MCF 10A (cell line): Measurements from ENCODE around the gene RCAN2. TPM values are rescaled to one million over a fixed set of nuclear protein-coding genes. Genes with fewer than 3 reads are reported as not detected.

Experiments used
- BruUV-seq: library from RNA; stranded (reverse); fragments of 400-500 nt; replicated peaks from 2 replicates; lab custom pipeline; 2021; lab: Mats Ljungman, UMichigan
- CTCF ChIA-PET: fragments of 300-600 bp; sonication (Branson Sonifier 250); formaldehyde crosslinking; extraction: SDS; loops from one replicate; lab custom pipeline; 2021; ENCODE audit warnings: antibody characterized with exemption, inconsistent platforms; lab: Yijun Ruan, JAX
- POLR2A ChIA-PET: fragments of 300-600, 350-650 bp; sonication (Branson Sonifier 250); formaldehyde crosslinking; extraction: SDS; loops from one replicate; lab custom pipeline; 2020; ENCODE audit warnings: antibody characterized with exemption, inconsistent platforms; lab: Yijun Ruan, JAX
- DNase-seq: peaks from one replicate; pipeline ENCODE4 v3.0.0-alpha.2; 2018; ENCODE audit not compliant: unreplicated experiment
- H3K27ac Mint-ChIP-seq: one replicate; pipeline ENCODE4 v1.8.0; 2022; ENCODE audit warnings: mild to moderate bottlenecking, low read depth, mixed read lengths; ENCODE audit not compliant: unreplicated experiment
- H3K27me3 Mint-ChIP-seq: one replicate; pipeline ENCODE4 v1.8.0; 2022; ENCODE audit warnings: mixed read lengths; ENCODE audit not compliant: insufficient read depth, unreplicated experiment
- H3K36me3 Mint-ChIP-seq: one replicate; pipeline ENCODE4 v1.8.0; 2022; ENCODE audit warnings: mild to moderate bottlenecking, moderate library complexity, mixed read lengths; ENCODE audit not compliant: insufficient read depth, unreplicated experiment
- H3K4me1 Mint-ChIP-seq: one replicate; pipeline ENCODE4 v1.8.0; 2022; ENCODE audit warnings: mixed read lengths; ENCODE audit not compliant: insufficient read depth, unreplicated experiment
- H3K4me3 Mint-ChIP-seq: one replicate; pipeline ENCODE4 v1.8.0; 2022; ENCODE audit warnings: mild to moderate bottlenecking, moderate library complexity, mixed read lengths; ENCODE audit not compliant: unreplicated experiment
- H3K9me3 Mint-ChIP-seq: one replicate; pipeline ENCODE4 v1.8.0; 2022; ENCODE audit warnings: mixed read lengths; ENCODE audit not compliant: unreplicated experiment
- intact Hi-C: fragments of 100-400 bp; cut with micrococcal nuclease; formaldehyde crosslinking; loops from 2 replicates; pipeline ENCODE4 v1.14.1; 2022
- total RNA-seq: library from RNA; stranded (reverse); gene quantifications from 2 replicates; pipeline ENCODE4 v1.2.3, GENCODE V29; 2022
- TF ChIP-seq, protein P1 (sequence below): fragments of 200-600 bp; IDR thresholded peaks from one replicate; pipeline ENCODE4 v1.8.0; 2022; ENCODE audit warnings: antibody characterized with exemption, mild to moderate bottlenecking; ENCODE audit not compliant: unreplicated experiment

RCAN2 gene
- total RNA-seq, 1 experiment from 2014 or later: 0.09 TPM

- Mint-ChIP-seq H3K4me3 (no peak overlapping the region), H3K27me3 (peaks cover 11% of the 10 kb centered on the region), H3K9me3 (no peaks in the 10 kb centered on the region), H3K4me1 (no peaks in the 10 kb centered on the region), H3K27ac (no peak overlapping the region), H3K36me3 (no peaks in the 10 kb centered on the region)
- intact Hi-C loops: no loop called here
- no peak for DNase-seq
- no TSS peak for BruUV-seq
- TF ChIP-seq, protein P1, sequence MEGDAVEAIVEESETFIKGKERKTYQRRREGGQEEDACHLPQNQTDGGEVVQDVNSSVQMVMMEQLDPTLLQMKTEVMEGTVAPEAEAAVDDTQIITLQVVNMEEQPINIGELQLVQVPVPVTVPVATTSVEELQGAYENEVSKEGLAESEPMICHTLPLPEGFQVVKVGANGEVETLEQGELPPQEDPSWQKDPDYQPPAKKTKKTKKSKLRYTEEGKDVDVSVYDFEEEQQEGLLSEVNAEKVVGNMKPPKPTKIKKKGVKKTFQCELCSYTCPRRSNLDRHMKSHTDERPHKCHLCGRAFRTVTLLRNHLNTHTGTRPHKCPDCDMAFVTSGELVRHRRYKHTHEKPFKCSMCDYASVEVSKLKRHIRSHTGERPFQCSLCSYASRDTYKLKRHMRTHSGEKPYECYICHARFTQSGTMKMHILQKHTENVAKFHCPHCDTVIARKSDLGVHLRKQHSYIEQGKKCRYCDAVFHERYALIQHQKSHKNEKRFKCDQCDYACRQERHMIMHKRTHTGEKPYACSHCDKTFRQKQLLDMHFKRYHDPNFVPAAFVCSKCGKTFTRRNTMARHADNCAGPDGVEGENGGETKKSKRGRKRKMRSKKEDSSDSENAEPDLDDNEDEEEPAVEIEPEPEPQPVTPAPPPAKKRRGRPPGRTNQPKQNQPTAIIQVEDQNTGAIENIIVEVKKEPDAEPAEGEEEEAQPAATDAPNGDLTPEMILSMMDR: no peak
- CTCF ChIA-PET: no interaction called here
- POLR2A ChIA-PET: interaction anchor here (0.5 to 0.7 kb wide), 2 partner anchors 8 to 51 kb away, joined by 4 read pairs; no protein-coding TSS in a partner anchor
These were observed 206.8 kb downstream of the RCAN2 start for GRCh38 chr6:46284475-46284874.

DNA sequence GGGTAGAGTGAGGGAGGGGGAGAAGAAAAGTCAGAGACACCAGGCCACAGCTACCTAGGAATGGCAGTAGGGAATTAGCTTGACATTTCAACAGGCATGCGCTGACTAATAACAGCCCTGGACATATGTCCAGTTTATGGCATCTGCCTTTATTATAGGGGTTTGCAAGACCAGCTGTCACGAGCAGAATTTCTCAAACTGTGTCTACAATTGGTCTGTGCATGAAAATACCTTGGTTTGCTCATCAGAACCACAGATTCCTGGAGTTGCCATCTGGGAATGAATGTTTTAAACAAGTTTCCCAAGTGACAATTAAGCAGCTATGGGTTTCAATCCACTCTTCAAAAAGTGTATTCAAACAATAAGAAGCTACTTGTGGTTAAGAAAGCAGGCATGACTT is 210.1 kb downstream of the RCAN2 start:
- H3K4me3 Mint-ChIP-seq: no peak overlapping the region
- CTCF ChIA-PET: no interaction called here

GRCh38 chr6:46279874-46280273 is 211.4 kb downstream of the RCAN2 start:
- Mint-ChIP-seq H3K36me3 (no peaks in the 10 kb centered on the region), H3K4me3 (no peak overlapping the region), H3K9me3 (no peaks in the 10 kb centered on the region), H3K27me3 (peaks cover 26% of the 10 kb centered on the region), H3K4me1 (no peaks in the 10 kb centered on the region), H3K27ac (no peak overlapping the region)
- ChIA-PET CTCF (interaction anchor here (0.7 to 1.1 kb wide), 2 partner anchors 79 to 97 kb away, joined by 3 read pairs; no protein-coding TSS in a partner anchor), POLR2A (no interaction called here)
- no peak for DNase-seq
- TF ChIP-seq, protein P1: no peak
- BruUV-seq: no TSS peak
- intact Hi-C loops: no loop called here

More for the DNA sequence above, 210.1 kb downstream of the RCAN2 start:
- Mint-ChIP-seq H3K27ac (no peak overlapping the region), H3K4me1 (no peaks in the 10 kb centered on the region), H3K27me3 (peaks cover 26% of the 10 kb centered on the region), H3K36me3 (no peaks in the 10 kb centered on the region), H3K9me3 (no peaks in the 10 kb centered on the region)
- no peak for DNase-seq
- POLR2A ChIA-PET: no interaction called here
- BruUV-seq: no TSS peak
- intact Hi-C loops: no loop called here
- TF ChIP-seq, protein P1: no peak

GRCh38 chr6:46276576-46277142 is 214.6 kb downstream of the RCAN2 start:
- POLR2A ChIA-PET: interaction anchor here (1.2 kb wide), 1 partner anchor 8 kb away, joined by 4 read pairs; no protein-coding TSS in a partner anchor
- DNase-seq: no peak
- Mint-ChIP-seq H3K36me3 (no peaks in the 10 kb centered on the region), H3K4me1 (no peaks in the 10 kb centered on the region), H3K9me3 (no peaks in the 10 kb centered on the region), H3K4me3 (no peak overlapping the region), H3K27me3 (peaks cover 26% of the 10 kb centered on the region), H3K27ac (no peak overlapping the region)
- intact Hi-C loops: no loop called here
- no TSS peak for BruUV-seq
- CTCF ChIA-PET: no interaction called here
- TF ChIP-seq, protein P1: no peak
